Glomerular visceral epithelial cell (primary cell): ENCODE data around the gene BTF3L4.
"Not testable (repeated sequence)": the region's sequence is repeated elsewhere in the genome, so short reads cannot be mapped to it uniquely, and the experiment has no call there.

Experiments used
- DNase-seq: peaks from one replicate; pipeline ENCODE4 v3.0.0-alpha.2; 2016; ENCODE audit errors: extremely low spot score

BTF3L4 gene

DNA sequence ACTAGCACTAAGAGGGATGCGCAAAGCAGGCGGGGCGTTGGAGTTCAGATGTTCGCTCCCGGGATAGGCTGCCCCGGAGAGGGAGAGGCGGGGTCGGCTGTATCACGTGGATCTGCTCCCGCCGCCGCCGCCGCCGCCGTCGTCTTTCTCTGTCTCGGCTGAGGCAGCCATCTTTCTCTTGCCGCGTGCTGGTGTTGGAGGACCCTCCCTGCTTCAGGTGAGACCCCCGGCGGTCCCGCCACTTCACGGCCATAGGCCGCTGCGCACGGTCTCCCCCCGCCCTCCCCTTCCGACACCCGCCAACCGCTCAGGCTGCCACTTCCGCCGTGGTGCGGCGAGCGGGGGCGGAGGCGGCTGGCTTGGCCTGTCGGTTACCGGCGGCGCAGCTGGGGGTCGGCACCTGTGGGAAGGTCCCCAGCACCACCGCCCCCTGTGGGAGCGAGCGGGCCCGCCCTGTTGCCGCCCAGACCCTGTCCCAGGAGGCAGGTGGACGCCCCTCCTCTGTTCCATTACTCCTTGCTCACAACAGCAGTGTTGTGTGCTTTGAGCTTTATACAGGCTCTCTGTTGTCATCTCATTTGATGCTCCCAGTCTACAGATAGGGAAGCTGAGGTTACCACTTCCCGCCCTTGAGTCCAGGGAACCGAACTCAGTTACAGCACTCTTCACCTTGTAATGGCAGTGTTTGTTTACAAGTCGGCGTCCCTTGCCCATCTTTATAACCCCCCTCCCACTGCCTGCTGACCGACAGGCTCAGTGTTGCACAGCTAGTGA is at the start of gene BTF3L4:
BTF3L4 (plus strand) TSS at position 133 of the 774 bp plus-strand sequence. CDS start 3,553 bp downstream, outside the sequence.
- peak; percentile 93 for DNase-seq

DNA sequence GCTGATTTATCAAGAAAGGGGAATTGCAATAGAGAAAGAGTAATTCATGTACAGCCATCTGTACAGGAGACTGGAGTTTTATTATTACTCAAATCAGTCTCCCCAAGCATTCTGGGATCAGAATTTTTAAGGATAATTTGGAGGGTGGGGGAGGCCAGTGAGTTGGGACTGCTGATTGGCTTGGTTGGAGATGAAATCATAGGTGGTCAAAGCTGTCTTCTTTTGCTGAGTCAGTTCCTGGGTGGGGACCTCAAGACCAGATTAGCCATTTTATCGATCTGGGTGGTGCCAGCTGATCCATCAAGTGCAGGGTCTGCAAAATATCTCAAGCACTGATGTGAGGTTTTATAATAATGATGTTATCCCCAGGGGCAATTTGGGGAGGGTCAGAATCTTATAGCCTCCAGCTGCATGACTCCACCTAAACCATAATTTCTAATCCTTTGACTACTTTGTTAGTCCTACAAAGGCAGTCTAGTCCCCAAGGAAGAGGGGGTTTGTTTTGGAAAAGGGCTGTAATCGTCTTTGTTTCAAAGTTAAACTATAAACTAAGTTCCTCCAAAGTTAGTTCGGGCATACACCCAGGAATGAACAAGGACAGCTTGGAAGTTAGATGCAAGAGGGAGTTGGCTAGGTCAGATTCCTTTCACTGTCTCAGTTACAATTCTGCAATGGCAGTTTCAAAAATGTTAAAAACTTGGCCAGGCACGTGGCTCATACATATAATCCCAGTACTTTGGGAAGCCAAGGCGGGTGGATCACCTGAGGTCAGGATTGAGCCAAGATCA is 48.7 kb upstream of the BTF3L4 start:
- DNase-seq = peak; percentile 12

DNA sequence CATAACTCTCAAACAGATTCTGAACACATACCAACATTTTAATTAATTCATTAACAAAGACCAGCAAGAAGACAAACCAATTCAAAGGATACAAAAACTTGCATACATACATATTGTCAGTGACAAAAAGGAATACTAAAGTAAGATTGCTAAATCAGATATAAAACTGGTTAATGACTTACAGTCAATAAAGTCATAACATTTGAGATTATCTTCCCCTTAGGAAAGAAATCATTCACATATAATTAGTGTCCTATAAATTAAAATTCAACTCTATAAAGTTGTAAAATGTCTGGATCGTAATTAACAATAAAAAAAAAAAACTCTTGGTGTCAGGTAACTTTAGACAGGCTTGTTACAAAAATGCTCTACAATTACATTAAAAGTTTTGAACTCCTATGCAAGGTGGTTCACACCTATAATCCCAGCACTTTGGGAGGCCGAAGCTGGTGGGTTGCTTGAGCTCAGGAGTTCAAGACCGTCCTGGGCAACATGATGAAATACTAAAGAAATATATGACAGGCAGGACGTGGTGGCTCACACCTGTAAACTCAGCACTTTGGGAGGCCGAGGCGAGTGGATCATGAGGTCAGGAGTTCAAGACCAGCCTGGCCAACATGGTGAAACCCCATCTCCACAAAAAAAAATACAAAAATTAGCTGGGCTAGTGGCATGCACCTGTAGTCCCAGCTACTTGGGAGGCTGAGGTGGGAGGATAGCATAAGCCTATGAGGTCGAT is 47.9 kb upstream of the BTF3L4 start:
- DNase-seq = no peak

DNA sequence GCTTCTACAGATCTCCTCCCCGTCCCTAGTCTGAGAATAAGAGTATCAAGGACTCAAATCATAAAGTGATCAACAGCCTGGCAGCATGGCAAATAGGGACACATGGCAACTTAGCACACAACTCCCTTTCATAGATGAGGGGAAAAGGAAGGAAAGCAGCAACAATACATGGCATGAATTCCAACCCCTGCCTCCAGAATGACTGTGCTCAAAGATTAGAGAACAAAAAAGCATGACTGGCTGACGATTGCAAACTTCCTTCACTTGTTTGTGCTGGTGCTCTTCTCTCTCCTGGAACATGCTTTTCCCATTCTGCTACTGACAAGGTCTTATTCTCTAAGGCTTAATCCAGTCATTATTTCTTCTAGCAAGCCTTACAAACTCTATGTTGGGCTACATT is 34.0 kb upstream of the BTF3L4 start:
- no peak for DNase-seq

DNA sequence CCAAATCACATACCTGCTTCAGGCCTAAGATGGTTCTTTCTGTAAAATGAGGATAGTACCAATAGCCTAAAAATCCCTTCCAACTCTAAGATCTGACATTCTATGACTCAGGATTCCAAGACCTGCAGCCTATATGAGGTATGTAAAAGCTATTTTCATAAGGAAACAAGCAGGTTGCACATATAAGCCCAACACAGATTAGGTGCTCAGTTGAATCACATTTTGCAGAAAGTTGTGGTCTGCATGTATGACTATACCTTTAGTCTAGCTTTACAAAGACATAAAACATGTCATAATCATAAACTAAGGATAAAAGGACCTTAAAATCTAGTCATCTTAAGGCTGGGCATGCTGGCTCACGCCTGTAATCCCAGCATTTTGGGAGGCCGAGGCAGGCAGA is 29.8 kb upstream of the BTF3L4 start:
- no peak for DNase-seq

DNA sequence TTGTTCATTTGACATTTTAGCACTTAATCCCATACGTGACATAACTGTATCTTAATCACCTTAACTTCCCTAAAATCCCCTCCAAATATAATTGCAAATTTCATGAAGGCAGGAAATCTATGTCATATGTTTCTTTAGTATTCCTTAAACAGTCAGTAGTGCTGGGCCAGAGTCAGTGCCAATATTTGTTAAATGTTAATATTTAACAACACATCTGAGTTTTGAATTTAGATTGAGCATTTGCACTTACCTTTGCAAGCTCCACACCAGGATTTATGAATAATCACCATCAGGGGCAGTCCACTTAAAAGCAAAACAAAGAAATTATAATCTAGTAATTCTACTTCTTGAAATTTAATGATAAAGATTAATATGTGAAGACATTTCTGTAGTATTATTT is 27.8 kb upstream of the BTF3L4 start:
- no peak for DNase-seq

DNA sequence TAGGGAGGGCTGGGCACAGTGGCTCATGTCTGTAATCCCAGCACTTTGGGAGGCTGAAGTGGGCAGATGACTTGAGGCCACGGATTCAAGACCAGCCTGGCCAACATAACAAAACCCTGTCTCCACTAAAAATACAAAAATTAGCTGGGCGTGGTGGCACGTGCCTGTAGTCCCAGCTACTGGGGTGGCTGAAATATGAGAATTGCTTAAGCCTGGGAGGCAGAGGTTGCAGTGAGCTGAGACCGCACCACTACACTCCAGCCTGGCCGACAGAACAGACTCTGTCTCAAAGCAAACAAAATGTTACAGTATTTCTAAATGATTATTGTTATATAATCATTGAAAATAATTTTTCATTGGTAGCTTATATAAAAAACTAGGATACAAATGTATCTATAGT is 27.3 kb upstream of the BTF3L4 start:
- not testable (repeated sequence) for DNase-seq

DNA sequence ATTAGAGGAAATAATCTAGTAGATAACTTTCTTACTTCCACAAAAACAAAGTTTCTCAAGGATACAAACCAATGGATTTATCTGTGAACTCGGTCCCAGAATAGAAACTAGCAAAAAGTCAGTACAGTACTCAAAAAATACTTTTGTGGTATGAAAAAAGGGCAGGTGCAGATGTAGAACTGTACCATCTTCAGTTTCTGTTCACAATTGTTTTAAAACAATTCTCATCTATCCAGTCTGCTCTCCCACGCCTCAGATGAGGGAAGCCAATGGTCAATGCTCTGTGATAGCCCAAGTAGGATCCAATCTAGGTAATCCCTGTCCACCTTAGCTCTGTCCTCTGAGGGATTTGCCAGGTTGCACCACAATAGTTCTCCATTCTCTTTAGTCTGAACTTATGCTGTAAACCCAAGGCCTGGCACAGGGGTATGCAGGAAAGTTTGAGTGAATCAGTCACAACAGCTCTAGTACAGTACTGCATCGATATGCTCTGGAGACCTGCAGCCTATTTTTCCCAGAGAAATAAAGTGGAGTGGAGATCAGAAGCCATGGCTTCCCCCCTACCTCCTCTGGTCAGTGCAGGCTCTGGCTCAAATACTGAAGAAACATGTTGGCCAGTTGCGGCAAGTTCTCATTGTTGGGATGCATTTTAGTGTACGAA is 23.8 kb upstream of the BTF3L4 start:
- no peak for DNase-seq

DNA sequence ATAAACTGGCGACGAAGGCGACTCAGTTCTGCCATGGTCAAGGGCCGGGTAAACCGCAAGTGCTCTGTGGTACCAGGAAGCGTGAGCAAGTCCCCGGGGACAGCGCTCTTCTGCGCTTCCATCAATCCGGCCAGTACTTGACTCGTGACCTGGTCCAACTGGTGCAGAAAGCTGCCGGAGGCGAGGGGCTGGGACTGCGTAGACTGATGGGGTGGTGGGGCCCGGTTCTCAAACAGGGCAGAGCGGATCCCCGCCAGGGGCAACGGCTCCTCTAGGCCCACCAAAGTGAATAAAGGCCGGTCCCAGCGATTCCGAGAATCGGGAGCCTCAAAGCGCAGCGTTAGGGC is 23.3 kb upstream of the BTF3L4 start:
- DNase-seq = peak; percentile 49

DNA sequence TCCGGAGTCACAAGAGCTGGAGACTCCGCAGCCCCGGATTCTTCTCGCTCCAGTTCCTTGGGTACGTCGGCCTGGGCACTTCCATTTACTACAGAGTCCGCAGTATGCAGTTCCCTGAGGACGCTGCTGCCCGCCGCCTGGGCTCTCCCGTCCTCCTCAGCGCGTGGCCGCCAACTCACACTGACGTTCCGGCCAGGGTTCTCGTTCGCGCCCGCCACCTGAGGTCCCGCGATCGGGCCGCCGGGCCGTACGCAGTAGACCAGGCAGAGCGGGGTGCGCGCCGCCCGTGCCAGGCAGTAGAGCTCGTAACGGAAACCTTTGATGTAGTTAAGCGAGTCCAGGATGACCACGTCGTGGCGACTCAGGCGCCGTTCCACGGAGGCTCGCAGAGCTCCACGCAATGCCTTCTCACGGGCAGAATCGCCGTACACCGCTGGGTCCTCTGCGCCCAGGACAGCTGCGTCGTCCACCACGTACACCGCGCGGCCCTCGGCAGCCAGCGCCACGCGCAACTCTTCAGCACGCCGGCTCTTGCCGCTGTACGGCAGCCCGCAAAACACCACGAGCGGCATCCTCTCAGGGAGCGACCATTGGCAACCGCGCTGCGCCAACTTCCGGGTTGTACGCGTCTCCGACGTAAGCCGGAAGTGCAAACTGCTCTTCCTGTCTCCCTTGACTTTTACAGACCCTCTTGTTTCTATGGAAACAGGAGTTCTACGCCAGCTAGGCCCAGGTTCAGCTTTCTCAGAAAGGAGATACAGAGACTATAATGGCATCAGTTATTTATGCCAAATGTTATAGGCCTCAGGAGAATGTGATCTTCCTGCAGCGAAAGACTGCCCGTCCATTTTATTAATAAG is 22.7 kb upstream of the BTF3L4 start, which contains the start of gene KTI12:
KTI12 (minus strand) TSS at position 621 of the 860 bp plus-strand sequence; CDS start at position 572, 49 bp downstream.
- peak; percentile 90 for DNase-seq

DNA sequence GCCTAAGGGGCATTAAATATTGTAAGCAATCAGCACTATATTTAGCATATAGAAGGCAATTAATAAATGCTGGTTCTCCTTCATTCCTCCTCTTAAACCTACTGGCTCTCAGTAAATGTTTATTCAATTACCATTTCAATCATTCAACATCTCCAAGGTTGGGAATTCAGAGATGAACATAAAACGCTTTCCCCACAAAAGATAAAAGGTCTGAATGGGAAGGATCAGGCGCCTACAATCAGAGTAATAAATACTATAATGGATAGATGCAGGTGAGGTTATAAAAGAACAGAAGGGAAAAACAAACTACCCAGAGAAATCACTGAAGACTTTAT is 22.1 kb upstream of the BTF3L4 start:
- no peak for DNase-seq

DNA sequence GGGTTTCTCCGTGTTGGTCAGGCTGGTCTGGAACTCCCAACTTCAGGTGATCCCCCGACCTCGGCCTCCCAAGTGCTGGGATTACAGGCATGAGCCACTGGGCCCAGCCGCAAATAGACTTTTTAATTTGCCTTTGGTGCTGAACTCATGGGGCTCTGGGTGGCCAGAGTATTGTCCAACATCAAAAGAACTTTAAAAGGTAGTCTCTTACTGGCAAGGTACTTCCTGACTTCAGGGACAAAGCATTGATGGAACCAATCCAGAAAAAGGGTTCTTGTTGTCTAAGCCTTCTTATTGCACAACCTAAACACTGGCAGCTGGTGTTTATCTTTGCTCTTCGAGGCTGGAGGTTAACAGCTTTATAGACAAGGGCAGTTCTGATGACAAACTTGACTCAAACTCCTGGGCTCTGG is 18.7 kb upstream of the BTF3L4 start:
- DNase-seq = no peak

DNA sequence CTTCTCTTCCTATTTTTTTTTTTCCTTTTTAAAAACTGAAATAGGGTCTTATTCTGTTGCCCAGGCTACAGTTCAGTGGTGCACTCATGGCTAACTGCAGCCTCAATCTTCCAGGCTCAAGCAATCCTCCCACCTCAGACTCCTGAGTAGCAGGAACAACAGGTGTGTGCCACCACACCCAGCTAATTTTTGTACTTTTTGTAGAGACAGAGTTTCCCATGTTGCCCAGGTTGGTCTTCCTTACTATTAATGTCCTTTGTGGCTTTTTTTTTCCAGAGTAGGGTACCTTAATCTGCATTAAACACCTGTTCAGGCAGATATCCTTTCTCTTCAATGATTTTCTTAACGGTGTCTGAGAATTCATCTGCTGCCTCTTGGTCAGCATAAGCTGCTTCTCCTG is 18.2 kb upstream of the BTF3L4 start:
- DNase-seq = no peak

DNA sequence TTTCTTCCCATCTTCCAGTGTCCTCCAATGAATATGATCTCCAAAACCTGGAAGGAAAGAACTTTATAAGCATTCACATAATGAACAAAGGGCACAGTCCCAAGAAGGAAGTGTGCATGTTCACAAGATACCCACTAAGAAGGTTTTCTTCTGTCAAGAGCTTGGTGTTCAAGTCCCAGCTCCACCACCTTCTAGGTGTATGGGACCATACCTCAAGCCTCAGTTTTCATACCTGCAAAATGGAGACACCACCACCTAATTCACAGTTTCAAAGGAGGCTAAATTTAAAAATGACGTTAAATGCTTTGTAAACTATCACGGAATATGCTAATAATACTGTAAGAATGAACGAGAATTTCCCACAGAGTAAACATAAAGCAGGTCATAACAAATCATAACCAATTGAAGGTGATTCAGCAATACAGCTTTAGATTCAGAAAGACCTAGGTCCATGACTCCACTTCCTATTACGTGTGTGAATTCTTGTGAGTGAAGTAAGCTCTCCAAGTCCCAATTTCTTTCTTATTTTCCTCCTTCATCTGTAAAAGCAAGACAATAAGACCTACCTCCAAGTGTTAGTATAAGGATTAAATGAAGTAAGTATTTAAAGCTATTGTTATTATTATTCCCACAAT is 14.4 kb upstream of the BTF3L4 start:
- no peak for DNase-seq

DNA sequence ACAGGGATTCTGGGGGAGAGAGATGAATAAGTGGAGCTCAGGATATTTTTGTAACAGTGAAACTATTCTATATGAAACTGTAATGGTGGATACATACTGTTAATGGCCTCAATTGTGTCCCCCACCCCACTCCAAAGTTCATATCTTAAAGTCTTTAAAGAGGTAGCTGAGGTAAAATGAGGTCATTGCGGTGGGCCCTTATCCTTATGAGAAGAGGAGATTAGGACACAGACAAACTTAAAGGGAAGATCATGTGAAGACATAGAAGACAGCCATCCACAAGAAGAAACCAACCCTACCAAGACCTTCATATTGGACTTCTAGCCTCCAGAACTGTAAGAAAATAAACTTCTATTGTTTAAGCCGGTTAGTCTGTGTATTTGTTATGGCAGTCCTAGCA is 10.9 kb upstream of the BTF3L4 start:
- DNase-seq = no peak

DNA sequence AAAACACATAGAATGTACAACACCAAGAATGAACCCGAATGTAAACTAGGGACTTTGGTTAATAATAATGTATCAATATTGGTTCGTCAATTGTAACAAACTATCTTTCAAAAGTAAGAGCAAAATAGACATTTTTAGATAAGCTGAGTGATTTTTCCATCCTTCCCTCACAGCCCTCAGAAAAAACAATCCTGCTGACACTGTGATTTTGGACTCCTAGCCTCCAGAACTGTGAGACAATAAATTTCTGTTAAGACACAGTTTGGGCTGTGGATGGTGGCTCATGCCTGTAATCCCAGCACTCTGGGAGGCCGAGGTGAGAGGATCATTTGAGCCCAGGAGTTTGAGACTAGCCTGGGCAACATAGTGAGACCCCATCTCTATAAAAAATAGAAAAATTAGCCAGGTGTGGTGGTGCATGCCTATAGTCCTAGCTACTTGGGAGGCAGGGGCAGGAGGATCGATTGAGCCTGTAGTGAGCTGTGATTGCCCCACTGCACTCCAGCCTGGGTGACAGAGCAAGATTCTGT is 10.4 kb upstream of the BTF3L4 start:
- DNase-seq = not testable (repeated sequence)

DNA sequence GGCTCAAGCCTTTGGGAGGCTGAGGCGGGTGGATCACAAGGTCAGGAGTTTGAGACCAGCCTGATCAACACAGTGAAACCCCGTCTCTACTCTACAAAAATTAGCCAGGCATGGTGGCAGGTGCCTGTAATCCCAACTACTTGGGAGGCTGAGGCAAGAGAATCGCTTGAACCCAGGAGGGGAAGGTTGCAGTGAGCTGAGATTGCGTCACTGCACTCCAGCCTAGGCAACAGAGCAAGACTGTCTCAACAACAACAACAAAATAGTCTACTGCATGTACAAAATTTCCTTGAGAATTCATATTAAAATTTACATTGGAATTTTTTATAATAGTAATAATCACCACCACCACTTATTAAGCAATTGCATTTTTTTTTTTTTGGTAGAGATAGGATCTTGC is 6.8 kb upstream of the BTF3L4 start:
- DNase-seq = not testable (repeated sequence)

DNA sequence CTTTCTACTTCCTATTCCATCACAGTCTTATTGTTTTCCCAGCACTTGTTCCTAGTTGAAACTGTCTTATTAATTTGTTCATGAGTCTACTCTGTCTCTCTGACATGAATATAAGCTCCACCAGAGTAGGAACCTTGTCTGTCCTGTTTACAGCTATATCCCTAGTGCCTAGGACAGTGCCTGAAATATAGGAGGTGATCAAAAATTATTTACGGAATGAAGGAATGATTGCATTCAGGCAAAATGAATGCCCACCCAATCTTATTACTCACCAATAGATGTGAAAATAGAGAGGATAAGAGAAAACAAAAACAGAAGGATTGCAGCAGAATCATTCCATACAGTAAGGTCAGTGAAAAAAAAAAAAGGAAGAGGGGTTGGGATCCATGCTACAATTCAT is 2.2 kb upstream of the BTF3L4 start:
- DNase-seq = no peak

DNA sequence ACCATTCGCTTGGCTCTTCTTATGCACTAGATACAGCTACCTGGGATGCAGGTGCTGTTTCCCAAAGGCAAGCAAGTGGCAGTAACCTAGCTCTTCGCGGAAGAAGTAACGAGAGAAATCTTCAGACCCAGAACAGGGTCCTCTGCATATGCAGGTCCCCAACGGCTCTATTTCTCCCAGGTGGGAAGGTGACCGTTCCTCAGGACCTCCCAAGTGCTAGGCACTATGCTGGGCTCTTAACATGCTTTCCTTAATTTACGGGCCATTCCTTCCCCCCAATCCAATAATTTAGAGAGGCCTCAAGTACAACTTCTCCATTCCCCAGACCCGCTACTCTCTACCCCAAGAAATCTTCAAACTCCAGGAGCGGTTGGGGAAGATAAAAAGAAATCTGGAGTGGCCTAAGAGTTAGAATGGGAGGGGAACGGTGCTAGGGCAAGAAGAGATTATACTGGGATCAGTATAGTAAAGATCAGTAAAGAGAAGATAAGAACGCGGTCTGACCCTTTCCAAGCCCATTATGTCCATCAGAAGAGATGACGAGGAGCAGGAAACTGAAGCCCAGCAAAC is 1.5 kb upstream of the BTF3L4 start:
- no peak for DNase-seq
